ENCODE data around the gene TMEM198.

The TMEM198 gene

DNA sequence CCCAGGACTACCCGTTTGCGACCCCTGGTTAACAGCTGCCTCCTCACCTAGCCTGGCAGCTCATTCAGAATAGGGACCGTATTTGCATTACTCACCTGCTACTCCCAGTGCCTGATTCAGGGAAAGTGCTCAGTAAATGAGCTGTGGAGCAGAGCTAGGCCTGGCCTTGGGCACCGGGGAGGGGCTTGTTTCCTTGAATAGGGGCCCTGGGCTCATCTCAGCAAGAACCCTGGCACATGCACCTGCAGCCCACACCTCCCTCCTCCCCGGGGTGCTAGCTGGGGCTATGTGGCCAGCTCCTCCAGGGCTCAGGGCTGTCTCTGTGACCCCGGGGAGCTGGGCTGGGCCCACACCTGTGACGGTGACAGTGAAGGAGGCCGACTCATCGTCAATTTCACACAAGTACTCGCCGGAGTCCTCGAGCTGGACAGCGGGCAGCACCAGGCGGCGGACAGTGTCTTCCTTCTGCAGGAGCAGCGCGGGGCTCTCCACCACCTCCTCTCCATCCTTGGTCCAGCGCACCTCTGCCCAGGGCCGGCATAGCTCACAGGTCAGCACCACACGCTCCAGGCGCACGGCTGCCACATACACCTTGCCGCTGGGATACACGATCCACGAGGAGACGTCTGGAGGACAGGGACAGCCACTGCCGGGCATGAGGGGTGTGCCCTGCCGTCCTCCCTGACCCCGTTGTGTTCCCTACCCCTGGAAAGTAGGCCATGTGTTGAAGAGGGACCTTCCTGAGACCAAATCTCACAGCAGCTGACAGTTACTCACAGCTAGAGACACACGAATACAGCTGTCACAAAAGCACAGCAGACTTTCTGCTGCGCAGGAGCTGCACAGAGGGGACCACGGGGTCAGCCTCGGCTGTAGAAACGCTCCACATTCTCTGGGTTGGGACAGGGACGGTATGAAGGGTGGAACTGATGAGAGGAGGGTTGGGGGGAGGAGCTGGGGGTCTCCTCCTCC lies 18.5 kb downstream of the TMEM198 start:
- Histone ChIP-seq H3K4me3 (no peak overlapping the region), H3K9ac (ENCODE audit: insufficient read length) (no peak overlapping the region), H3K9me3 (ENCODE audit: low read depth, low read length) (no peaks in the 10 kb centered on the region), H3K27ac (no peak overlapping the region), H3K36me3 (ENCODE audit: insufficient read depth, low read length) (no peaks in the 10 kb centered on the region)
- no peak for DNase-seq (ENCODE audit: low read depth, low spot score)
- TF ChIP-seq FOXP2 (optimal IDR thresholded peaks at IDR 0.05; ENCODE audit: control extremely low read depth, extremely low read length, insufficient read depth) (no peak), EZH2 (IDR thresholded peaks at IDR 0.05) (no peak)

DNA sequence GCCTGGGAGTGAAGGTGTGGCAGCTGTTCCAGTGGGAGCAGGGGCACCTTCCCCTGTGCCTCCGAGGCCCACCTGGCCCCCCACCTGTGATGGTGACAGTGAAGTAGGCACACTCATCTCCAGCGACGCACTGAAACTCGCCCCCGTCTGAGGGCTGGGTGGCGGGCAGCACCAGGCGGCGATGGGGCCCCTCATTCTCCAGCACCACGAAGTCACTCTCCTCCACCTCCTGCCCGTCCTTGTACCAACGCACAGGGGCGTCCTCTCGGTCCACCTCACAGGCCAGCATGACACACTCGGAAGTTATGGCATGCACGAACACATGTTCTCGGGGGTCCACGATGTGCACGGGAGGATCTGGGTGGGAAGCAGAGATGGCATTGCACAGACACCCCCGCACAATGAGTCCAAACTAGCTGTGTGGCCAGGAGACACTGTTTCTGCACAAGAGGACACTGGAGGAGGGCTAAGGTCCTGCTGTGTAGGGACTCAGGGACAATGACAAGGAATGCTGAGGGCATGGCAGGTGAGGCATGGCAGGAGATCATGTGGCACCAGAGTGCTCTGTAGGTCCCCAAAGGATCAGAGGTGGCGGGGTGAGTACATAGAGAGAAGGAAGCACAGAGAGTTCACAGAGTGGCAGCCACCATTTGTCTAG lies 19.6 kb downstream of the TMEM198 start:
- H3K9me3 ChIP-seq (ENCODE audit: low read depth, low read length) = no peaks in the 10 kb centered on the region
- TF ChIP-seq POLR2AphosphoS5 (IDR thresholded peaks at IDR 0.05; ENCODE audit: borderline replicate concordance, low read depth, low read length) (no peak), FOXP2 (optimal IDR thresholded peaks at IDR 0.05; ENCODE audit: control extremely low read depth, extremely low read length, insufficient read depth) (no peak), EZH2 (IDR thresholded peaks at IDR 0.05) (no peak)
- H3K4me3 ChIP-seq = no peak overlapping the region
- no peak overlapping the region for H3K27ac ChIP-seq
- no peak for DNase-seq (ENCODE audit: low read depth, low spot score)
- no peaks in the 10 kb centered on the region for H3K36me3 ChIP-seq (ENCODE audit: insufficient read depth, low read length)
- H3K9ac ChIP-seq (ENCODE audit: insufficient read length) = no peak overlapping the region

DNA sequence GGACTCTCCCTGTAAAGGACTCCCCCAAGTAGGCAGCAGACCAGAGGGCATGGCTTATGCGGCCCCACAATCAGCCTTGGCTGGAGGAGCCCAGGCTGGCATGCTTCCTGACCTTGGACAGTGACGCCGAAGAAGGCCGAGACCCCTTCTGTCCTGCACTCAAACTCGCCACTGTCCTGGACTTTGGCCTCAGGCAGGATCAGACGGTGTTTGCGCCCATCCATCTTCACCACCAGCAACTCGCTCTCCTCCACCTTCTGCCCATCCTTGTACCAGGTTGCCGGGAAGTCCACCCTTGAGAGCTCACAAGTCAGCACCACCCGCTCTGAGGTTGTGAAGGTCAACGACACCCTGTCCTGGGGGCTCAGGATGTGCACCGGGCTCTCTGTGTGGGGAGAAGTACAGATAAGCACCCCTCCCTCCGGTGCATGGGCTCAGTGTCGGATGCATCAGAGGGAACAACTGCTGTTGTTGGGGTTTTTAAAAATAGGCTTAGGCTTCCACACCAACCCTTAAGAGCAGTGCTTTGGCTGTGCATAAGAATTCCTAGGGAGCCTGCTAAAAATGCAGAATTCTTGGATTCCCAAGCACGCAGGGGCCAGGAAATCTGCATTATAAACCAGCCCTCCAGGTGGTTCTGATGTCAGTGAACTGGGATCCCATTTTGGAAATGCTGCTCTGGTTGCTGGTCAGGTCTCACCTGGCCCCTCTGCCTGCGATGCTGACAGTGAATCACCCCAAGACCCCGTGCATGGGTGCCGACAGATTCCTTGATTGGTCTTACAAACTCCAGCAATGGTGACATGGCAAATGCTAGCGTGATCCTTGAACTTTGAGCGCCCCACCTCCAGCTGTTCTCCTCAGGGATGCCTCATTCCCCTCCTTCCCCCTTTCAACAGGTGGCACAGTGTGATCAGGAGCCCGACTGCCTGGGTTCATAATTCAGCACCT lies 21.6 kb downstream of the TMEM198 start:
- Histone ChIP-seq H3K9me3 (ENCODE audit: low read depth, low read length) (no peaks in the 10 kb centered on the region), H3K4me3 (no peak overlapping the region), H3K27ac (no peak overlapping the region), H3K9ac (ENCODE audit: insufficient read length) (no peak overlapping the region), H3K36me3 (ENCODE audit: insufficient read depth, low read length) (no peaks in the 10 kb centered on the region)
- no peak for TF ChIP-seq FOXP2 (optimal IDR thresholded peaks at IDR 0.05; ENCODE audit: control extremely low read depth, extremely low read length, insufficient read depth)
- no peak for TF ChIP-seq POLR2AphosphoS5 (IDR thresholded peaks at IDR 0.05; ENCODE audit: borderline replicate concordance, low read depth, low read length)
- no peak for TF ChIP-seq EZH2 (IDR thresholded peaks at IDR 0.05)
- no peak for DNase-seq (ENCODE audit: low read depth, low spot score)

DNA sequence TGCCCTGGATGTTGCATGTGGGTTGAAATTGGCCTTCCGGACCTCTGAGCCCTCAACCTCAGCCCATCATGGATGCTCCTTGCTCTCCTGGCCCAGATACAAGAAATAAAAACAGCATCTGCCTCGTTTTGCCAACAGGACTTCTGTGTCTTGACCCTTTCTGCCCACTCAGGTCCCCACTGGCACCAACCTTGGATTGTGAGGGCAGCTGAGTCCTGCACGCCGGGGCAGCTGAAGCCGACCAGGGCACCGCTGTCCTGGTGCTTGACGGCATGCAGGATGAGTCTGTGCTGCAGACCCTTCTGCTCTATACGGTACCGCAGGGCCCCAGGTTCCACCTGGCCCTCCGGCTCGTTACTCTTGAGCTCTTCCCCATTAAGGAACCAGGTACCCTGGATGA lies 22.8 kb downstream of the TMEM198 start:
- Histone ChIP-seq H3K36me3 (ENCODE audit: insufficient read depth, low read length) (no peaks in the 10 kb centered on the region), H3K9ac (ENCODE audit: insufficient read length) (no peak overlapping the region), H3K4me3 (no peak overlapping the region), H3K9me3 (ENCODE audit: low read depth, low read length) (no peaks in the 10 kb centered on the region), H3K27ac (no peak overlapping the region)
- TF ChIP-seq EZH2 (IDR thresholded peaks at IDR 0.05) = no peak
- no peak for TF ChIP-seq POLR2AphosphoS5 (IDR thresholded peaks at IDR 0.05; ENCODE audit: borderline replicate concordance, low read depth, low read length)
- no peak for TF ChIP-seq FOXP2 (optimal IDR thresholded peaks at IDR 0.05; ENCODE audit: control extremely low read depth, extremely low read length, insufficient read depth)
- no peak for DNase-seq (ENCODE audit: low read depth, low spot score)

DNA sequence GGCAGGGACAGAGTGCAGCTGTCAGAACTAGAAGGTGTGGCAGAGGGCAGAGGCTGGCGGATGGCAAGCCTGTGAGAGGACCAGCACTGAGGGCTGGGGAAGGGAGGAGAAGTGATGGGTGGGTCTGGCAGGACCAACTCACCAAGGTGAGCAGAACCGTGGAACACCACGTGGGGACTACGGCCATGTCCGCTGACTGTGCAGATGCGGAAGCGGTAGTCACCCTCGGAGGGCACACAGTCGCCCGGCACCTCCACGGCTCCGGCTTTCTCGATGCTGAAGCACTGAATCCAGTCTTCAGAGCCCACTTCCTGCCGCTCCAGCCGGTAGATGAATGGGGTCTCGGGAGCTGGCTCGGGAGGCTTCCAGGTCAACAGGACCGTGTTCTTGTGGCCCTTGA lies 23.3 kb downstream of the TMEM198 start:
- H3K9me3 ChIP-seq (ENCODE audit: low read depth, low read length) = no peaks in the 10 kb centered on the region

DNA sequence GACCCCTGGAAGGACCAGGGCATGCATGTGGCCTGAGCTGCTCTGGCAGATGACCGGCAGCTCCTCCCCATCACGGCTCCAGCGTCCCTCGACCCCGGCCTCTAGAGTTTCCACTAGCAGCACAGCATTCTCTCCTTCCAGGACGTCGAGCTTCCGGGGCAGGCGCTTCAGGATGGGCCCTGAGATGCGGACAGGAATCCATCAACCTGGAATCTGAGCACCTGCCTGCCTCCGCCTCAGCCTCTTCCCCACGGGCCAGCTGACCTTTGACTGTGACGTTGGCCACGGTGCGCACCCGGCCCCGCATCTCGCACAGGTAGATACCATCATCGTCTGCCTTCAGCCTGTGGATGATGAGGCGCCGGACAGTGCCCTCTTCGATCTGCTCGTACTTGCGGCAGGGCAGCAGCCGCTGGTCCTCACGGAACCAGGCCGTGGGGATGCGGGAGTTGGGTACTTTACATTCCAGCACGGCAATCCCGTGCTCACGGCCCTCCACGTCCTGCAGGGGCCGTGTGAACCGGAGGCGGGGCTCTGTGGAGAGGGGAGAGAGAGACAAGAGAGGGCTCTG lies 24.0 kb downstream of the TMEM198 start:
- no peaks in the 10 kb centered on the region for H3K36me3 ChIP-seq (ENCODE audit: insufficient read depth, low read length)

More for the DNA sequence above, 23.3 kb downstream of the TMEM198 start:
- H3K36me3 ChIP-seq (ENCODE audit: insufficient read depth, low read length) = no peaks in the 10 kb centered on the region
- no peak for TF ChIP-seq EZH2 (IDR thresholded peaks at IDR 0.05)
- no peak for TF ChIP-seq POLR2AphosphoS5 (IDR thresholded peaks at IDR 0.05; ENCODE audit: borderline replicate concordance, low read depth, low read length)
- no peak for TF ChIP-seq FOXP2 (optimal IDR thresholded peaks at IDR 0.05; ENCODE audit: control extremely low read depth, extremely low read length, insufficient read depth)
- DNase-seq (ENCODE audit: low read depth, low spot score) = no peak
- no peak overlapping the region for H3K9ac ChIP-seq (ENCODE audit: insufficient read length)
- no peak overlapping the region for H3K4me3 ChIP-seq
- H3K27ac ChIP-seq = no peak overlapping the region

DNA sequence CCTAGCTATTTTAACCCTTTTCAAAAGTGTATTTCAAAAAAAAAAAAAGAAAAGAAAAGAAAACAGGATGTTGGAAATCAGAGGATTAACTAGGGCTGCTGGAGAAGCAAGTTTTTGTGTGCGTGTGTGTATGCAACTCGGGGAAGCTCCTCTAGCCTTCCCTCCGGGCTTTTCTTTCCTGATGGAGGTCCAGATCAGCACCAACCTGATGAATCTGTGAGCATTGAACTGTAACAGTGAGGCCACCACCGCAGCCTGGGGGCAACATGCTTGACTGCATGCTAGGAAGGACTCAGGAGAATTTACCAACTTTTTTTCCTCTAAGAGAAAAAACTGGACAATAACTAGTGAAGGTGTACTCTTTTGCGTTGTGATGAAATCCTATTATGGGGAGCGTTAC lies 25.2 kb downstream of the TMEM198 start:
- no peak overlapping the region for H3K9ac ChIP-seq (ENCODE audit: insufficient read length)
- no peaks in the 10 kb centered on the region for H3K36me3 ChIP-seq (ENCODE audit: insufficient read depth, low read length)
- TF ChIP-seq FOXP2 (optimal IDR thresholded peaks at IDR 0.05; ENCODE audit: control extremely low read depth, extremely low read length, insufficient read depth) (no peak), EZH2 (IDR thresholded peaks at IDR 0.05) (no peak), POLR2AphosphoS5 (IDR thresholded peaks at IDR 0.05; ENCODE audit: borderline replicate concordance, low read depth, low read length) (no peak)
- H3K9me3 ChIP-seq (ENCODE audit: low read depth, low read length) = no peaks in the 10 kb centered on the region
- no peak overlapping the region for H3K27ac ChIP-seq
- DNase-seq (ENCODE audit: low read depth, low spot score) = no peak
- no peak overlapping the region for H3K4me3 ChIP-seq

More for the DNA sequence above, 24.0 kb downstream of the TMEM198 start:
- DNase-seq (ENCODE audit: low read depth, low spot score) = no peak
- no peak overlapping the region for H3K27ac ChIP-seq
- TF ChIP-seq EZH2 (IDR thresholded peaks at IDR 0.05) (no peak), FOXP2 (optimal IDR thresholded peaks at IDR 0.05; ENCODE audit: control extremely low read depth, extremely low read length, insufficient read depth) (no peak), POLR2AphosphoS5 (IDR thresholded peaks at IDR 0.05; ENCODE audit: borderline replicate concordance, low read depth, low read length) (no peak)
- H3K4me3 ChIP-seq = no peak overlapping the region
- H3K9me3 ChIP-seq (ENCODE audit: low read depth, low read length) = no peaks in the 10 kb centered on the region
- no peak overlapping the region for H3K9ac ChIP-seq (ENCODE audit: insufficient read length)

All from SK-N-MC (cell line).